GM23338 (cell line): ENCODE data around the gene STRIP1. TPM values are rescaled to one million over a fixed set of nuclear protein-coding genes. Genes with fewer than 3 reads are reported as not detected.

ENCODE experiments used
- ATAC-seq: fragments of 200-7000 bp; cut with Tn5 transposase; 3 replicates; pipeline ENCODE4 v1.9.1; 2020
- DNase-seq: peaks from one replicate; pipeline ENCODE4 v3.0.0-alpha.2; 2015; ENCODE audit warnings: low spot score
- H2AFZ ChIP-seq: fragments of 200-600 bp; sonication (generic); 2 replicates; pipeline ENCODE4 v1.8.0; 2016; ENCODE audit warnings: antibody characterized with exemption, mild to moderate bottlenecking, moderate library complexity
- H3F3A ChIP-seq: fragments of 200-600 bp; sonication (generic); replicated peaks from 2 replicates; pipeline ENCODE4 v1.8.0; 2017; ENCODE audit warnings: antibody characterized with exemption, mixed run types, low read depth
- H3K27ac ChIP-seq: fragments of 200-600 bp; sonication (generic); 2 replicates; pipeline ENCODE4 v1.6.1; 2016; ENCODE audit warnings: low read depth
- H3K27me3 ChIP-seq: fragments of 200-600 bp; sonication (generic); 2 replicates; pipeline ENCODE4 v1.8.0; 2016; ENCODE audit warnings: mild to moderate bottlenecking, mixed run types, moderate library complexity; ENCODE audit not compliant: insufficient read depth
- H3K36me3 ChIP-seq: fragments of 200-600 bp; sonication (generic); 2 replicates; pipeline ENCODE4 v1.8.0; 2016; ENCODE audit warnings: mild to moderate bottlenecking; ENCODE audit not compliant: insufficient read depth
- H3K4me1 ChIP-seq: fragments of 200-600 bp; sonication (generic); 2 replicates; pipeline ENCODE4 v1.8.0; 2016; ENCODE audit warnings: mild to moderate bottlenecking, moderate library complexity; ENCODE audit not compliant: insufficient read depth
- H3K4me2 ChIP-seq: fragments of 200-600 bp; sonication (generic); 2 replicates; pipeline ENCODE4 v1.7.1; 2017; ENCODE audit warnings: mixed run types
- H3K4me3 ChIP-seq: fragments of 200-600 bp; sonication (generic); 2 replicates; pipeline ENCODE4 v1.6.1; 2016; ENCODE audit warnings: mixed run types
- H3K79me2 ChIP-seq: fragments of 200-600 bp; sonication (generic); replicated peaks from 2 replicates; pipeline ENCODE4 v1.8.0; 2017; ENCODE audit warnings: mild to moderate bottlenecking; ENCODE audit not compliant: insufficient read depth
- H3K9me2 ChIP-seq: fragments of 200-600 bp; sonication (generic); 2 replicates; pipeline ENCODE4 v1.8.0; 2017; ENCODE audit not compliant: insufficient read depth
- H4K20me1 ChIP-seq: fragments of 200-600 bp; sonication (generic); replicated peaks from 2 replicates; pipeline ENCODE4 v1.8.0; 2017; ENCODE audit warnings: mild to moderate bottlenecking; ENCODE audit not compliant: insufficient read depth
- H3K27ac Mint-ChIP-seq: 2 replicates; pipeline ENCODE4 v1.8.0; 2020; ENCODE audit warnings: inconsistent platforms, mild to moderate bottlenecking, moderate library complexity, mixed read lengths
- H3K27me3 Mint-ChIP-seq: 3 replicates; pipeline ENCODE4 v1.8.0; 2022; ENCODE audit warnings: low read depth, mild to moderate bottlenecking, moderate library complexity, mixed read lengths, inconsistent platforms; ENCODE audit not compliant: insufficient read depth, poor library complexity
- H3K36me3 Mint-ChIP-seq: 3 replicates; pipeline ENCODE4 v1.8.0; 2021; ENCODE audit warnings: low read depth, mild to moderate bottlenecking, inconsistent platforms, moderate library complexity, mixed read lengths
- H3K4me1 Mint-ChIP-seq: 3 replicates; pipeline ENCODE4 v1.8.0; 2020; ENCODE audit warnings: mild to moderate bottlenecking, inconsistent platforms, mixed read lengths
- H3K4me3 Mint-ChIP-seq: 3 replicates; pipeline ENCODE4 v1.8.0; 2021; ENCODE audit warnings: moderate library complexity, mild to moderate bottlenecking, inconsistent platforms, mixed read lengths
- H3K9me3 Mint-ChIP-seq: 3 replicates; pipeline ENCODE4 v1.8.0; 2020; ENCODE audit warnings: moderate library complexity, mild to moderate bottlenecking, inconsistent platforms, mixed read lengths
- CTCF ChIP-seq, 2 experiments: fragments of 200-600 bp in 1 of 2; sonication (generic) in 1 of 2; conservative IDR thresholded peaks; 2 replicates each; pipeline versions ENCODE4 v1.5.1 to v1.6.1; 2016 to 2017; ENCODE audit warnings: antibody characterized with exemption in 2 of 2, low read depth in 2 of 2, mild to moderate bottlenecking in 2 of 2, moderate library complexity in 1 of 2
- EZH2 ChIP-seq: fragments of 200-600 bp; sonication (generic); IDR thresholded peaks from one replicate; pipeline ENCODE4 v1.8.0; 2017; ENCODE audit warnings: antibody characterized with exemption, mild to moderate bottlenecking, low read depth; ENCODE audit not compliant: unreplicated experiment
- EZH2phosphoT487 ChIP-seq: fragments of 200-600 bp; sonication (generic); IDR thresholded peaks from one replicate; pipeline ENCODE4 v1.8.1; 2018; ENCODE audit warnings: antibody characterized with exemption; ENCODE audit not compliant: unreplicated experiment
- JUNB ChIP-seq: IDR thresholded peaks from one replicate; pipeline ENCODE4 v1.6.1; 2016; ENCODE audit warnings: antibody characterized with exemption; ENCODE audit not compliant: unreplicated experiment
- NANOG ChIP-seq: IDR thresholded peaks from 2 replicates; pipeline ENCODE4 v1.6.1; 2016; ENCODE audit warnings: antibody characterized with exemption, borderline replicate concordance
- POLR2AphosphoS5 ChIP-seq: IDR thresholded peaks from 2 replicates; pipeline ENCODE4 v1.6.1; 2016; ENCODE audit warnings: antibody characterized with exemption, low read depth
- STAT1 ChIP-seq: IDR thresholded peaks from one replicate; pipeline ENCODE4 v1.6.1; 2016; ENCODE audit warnings: antibody characterized with exemption; ENCODE audit not compliant: unreplicated experiment
- ZNF114 ChIP-seq: fragments of 250-450 bp; sonication (Bioruptor Pico); IDR thresholded peaks from 2 replicates; pipeline ENCODE4 v1.5.0; 2020; ENCODE audit warnings: mild to moderate bottlenecking, moderate library complexity
- ZNF331 ChIP-seq: fragments of 250-450 bp; sonication (Bioruptor Pico); IDR thresholded peaks from 2 replicates; pipeline ENCODE4 v1.5.0; 2020; ENCODE audit warnings: low read depth, mild to moderate bottlenecking, moderate library complexity
- ZNF462 ChIP-seq: fragments of 250-450 bp; sonication (Bioruptor Pico); IDR thresholded peaks from 2 replicates; pipeline ENCODE4 v1.5.0; 2020; ENCODE audit warnings: mild to moderate bottlenecking, moderate library complexity
- polyA plus RNA-seq: library from polyadenylated mRNA; unstranded; fragments of >200 nt; fragmentation: Nextera tagmentation; extraction: Ambion mirVana; gene quantifications from 2 replicates; pipeline ENCODE4 v1.2.1, GENCODE V29; 2016
- total RNA-seq: library from RNA; depleted of rRNA; stranded (reverse); fragments of >200 nt; shearing (Covaris generic); gene quantifications from 2 replicates; pipeline ENCODE4 v1.2.3, GENCODE V29; 2014

The STRIP1 gene
- total and polyA plus RNA-seq, 2 experiments from 2014 or later, result 17.2 to 50.6 TPM

- Mint-ChIP-seq H3K36me3 (no peaks in the 10 kb centered on the region), H3K4me1 (0 out of 3 replicates have a peak, but pooled peaks cover 3% of the 10 kb centered on the region), H3K4me3 (no peak overlapping the region), H3K27me3 (peaks cover 16% of the 10 kb centered on the region), H3K9me3 (no peaks in the 10 kb centered on the region), H3K27ac (no peak overlapping the region)
- Histone ChIP-seq H3K4me2 (no peak overlapping the region), H3K4me1 (no peaks in the 10 kb centered on the region), H4K20me1 (no peaks in the 10 kb centered on the region), H3K27ac (no peak overlapping the region), H3K27me3 (no peaks in the 10 kb centered on the region), H3K36me3 (no peaks in the 10 kb centered on the region), H3K79me2 (no peaks in the 10 kb centered on the region), H2AFZ (no peak overlapping the region), H3K4me3 (no peak overlapping the region), H3K9me2 (no peaks in the 10 kb centered on the region), H3F3A (no peaks in the 10 kb centered on the region)
- DNase-seq (no peak), ATAC-seq (no peak; the same call in 2 of the 3 replicates)
- TF ChIP-seq EZH2 (no peak), CTCF (conservative IDR thresholded peaks at IDR 0.05; ENCODE audit: low read depth in 2 of 2) (no peak), JUNB (no peak), ZNF462 (no peak), ZNF114 (CRISPR knock-in tag) (no peak), NANOG (no peak), POLR2AphosphoS5 (no peak), STAT1 (no peak), EZH2phosphoT487 (no peak), ZNF331 (CRISPR knock-in tag) (no peak)
These were observed 64.0 kb downstream of the STRIP1 start for GRCh38 chr1:110098222-110099026.
